ENCODE data around the gene RASA2. TPM values are rescaled to one million over a fixed set of nuclear protein-coding genes. Genes with fewer than 3 reads are reported as not detected.

The RASA2 gene
- total and polyA plus RNA-seq, 2 experiments from 2014 or later = 16.6 to 28.6 TPM

GRCh38 chr3:141556034-141556433, 69.2 kb downstream of the RASA2 start:
- H3K27ac ChIP-seq (ENCODE audit: low read depth) = no peak overlapping the region
- Mint-ChIP-seq H3K27ac (no peak overlapping the region), H3K9me3 (no peaks in the 10 kb centered on the region), H3K4me3 (no peak overlapping the region), H3K4me1 (no peaks in the 10 kb centered on the region), H3K36me3 (ENCODE audit: low read depth) (peaks cover 3% of the 10 kb centered on the region; the same call in 1 of the 3 replicates), H3K27me3 (ENCODE audit: insufficient read depth, low read depth, poor library complexity) (no peaks in the 10 kb centered on the region)
- H3K27me3 ChIP-seq (ENCODE audit: insufficient read depth) = no peaks in the 10 kb centered on the region
- no peaks in the 10 kb centered on the region for H3K9me2 ChIP-seq (ENCODE audit: insufficient read depth)
- no peaks in the 10 kb centered on the region for H4K20me1 ChIP-seq (replicated peaks; ENCODE audit: insufficient read depth)
- no peaks in the 10 kb centered on the region for H3K79me2 ChIP-seq (replicated peaks; ENCODE audit: insufficient read depth)
- no peak overlapping the region for H3K4me3 ChIP-seq
- DNase-seq (ENCODE audit: low spot score) (no peak), ATAC-seq (no peak)
- H2AFZ ChIP-seq = no peak overlapping the region
- TF ChIP-seq POLR2AphosphoS5 (IDR thresholded peaks at IDR 0.05; ENCODE audit: low read depth) (no peak), CREB1 (CRISPR knock-in tag; IDR thresholded peaks at IDR 0.05; ENCODE audit: low read depth) (no peak), NANOG (IDR thresholded peaks at IDR 0.05; ENCODE audit: borderline replicate concordance) (no peak), EZH2 (IDR thresholded peaks at IDR 0.05; ENCODE audit: low read depth, unreplicated experiment) (no peak), ETS1 (IDR thresholded peaks at IDR 0.05) (no peak)
- H3K4me2 ChIP-seq = no peak overlapping the region
- no peaks in the 10 kb centered on the region for H3K4me1 ChIP-seq (ENCODE audit: insufficient read depth)
- no peaks in the 10 kb centered on the region for H3K36me3 ChIP-seq (ENCODE audit: insufficient read depth)
- no peaks in the 10 kb centered on the region for H3F3A ChIP-seq (replicated peaks; ENCODE audit: low read depth)

- Mint-ChIP-seq H3K36me3 (ENCODE audit: low read depth) (peaks cover 3% of the 10 kb centered on the region; the same call in 1 of the 3 replicates), H3K4me3 (no peak overlapping the region), H3K27me3 (ENCODE audit: insufficient read depth, low read depth, poor library complexity) (no peaks in the 10 kb centered on the region), H3K4me1 (no peaks in the 10 kb centered on the region), H3K27ac (no peak overlapping the region), H3K9me3 (no peaks in the 10 kb centered on the region)
- Histone ChIP-seq H3K27ac (ENCODE audit: low read depth) (no peak overlapping the region), H3K36me3 (ENCODE audit: insufficient read depth) (no peaks in the 10 kb centered on the region), H3K27me3 (ENCODE audit: insufficient read depth) (no peaks in the 10 kb centered on the region), H3K79me2 (replicated peaks; ENCODE audit: insufficient read depth) (no peaks in the 10 kb centered on the region), H3F3A (replicated peaks; ENCODE audit: low read depth) (no peaks in the 10 kb centered on the region), H2AFZ (no peak overlapping the region), H3K4me1 (ENCODE audit: insufficient read depth) (no peaks in the 10 kb centered on the region), H3K9me2 (ENCODE audit: insufficient read depth) (no peaks in the 10 kb centered on the region), H3K4me3 (no peak overlapping the region), H4K20me1 (replicated peaks; ENCODE audit: insufficient read depth) (no peaks in the 10 kb centered on the region), H3K4me2 (no peak overlapping the region)
- DNase-seq (ENCODE audit: low spot score) (no peak), ATAC-seq (no peak)
- no peak for TF ChIP-seq CTCF (conservative IDR thresholded peaks at IDR 0.05; ENCODE audit: low read depth in 2 of 2)
- no peak for TF ChIP-seq ZNF462 (CRISPR knock-in tag; IDR thresholded peaks at IDR 0.05)
- no peak for TF ChIP-seq ZNF331 (CRISPR knock-in tag; IDR thresholded peaks at IDR 0.05; ENCODE audit: low read depth)
- TF ChIP-seq EZH2 (IDR thresholded peaks at IDR 0.05; ENCODE audit: low read depth, unreplicated experiment) = no peak
- no peak for TF ChIP-seq JUNB (IDR thresholded peaks at IDR 0.05; ENCODE audit: unreplicated experiment)
- TF ChIP-seq ETS1 (IDR thresholded peaks at IDR 0.05) = no peak
- TF ChIP-seq EZH2phosphoT487 (IDR thresholded peaks at IDR 0.05; ENCODE audit: unreplicated experiment) = no peak
- no peak for TF ChIP-seq ZNF114 (CRISPR knock-in tag; IDR thresholded peaks at IDR 0.05)
These were observed 71.3 kb downstream of the RASA2 start for GRCh38 chr3:141557961-141558706.

All from GM23338 (cell line).